Mucosa of descending colon (tissue), 3 donors: ENCODE results near the gene NDUFS4. TPM values are rescaled to one million over a fixed set of nuclear protein-coding genes. Genes with fewer than 3 reads are reported as not detected.
"Not testable (repeated sequence)": the region's sequence is repeated elsewhere in the genome, so short reads cannot be mapped to it uniquely, and the experiment has no call there.

Experiments used
- ATAC-seq: fragments of 200-7000 bp; cut with Tn5 transposase; one replicate; pipeline ENCODE4 v1.9.1; 2020; ENCODE audit warnings: mild to moderate bottlenecking, moderate library complexity
- DNase-seq, 3 donors: peaks; one replicate each; pipeline ENCODE4 v3.0.0-alpha.2; 2020
- H3K36me3 ChIP-seq: fragments of 200-600 bp; one replicate; pipeline ENCODE4 v1.8.0; 2021; ENCODE audit warnings: low read depth, mild to moderate bottlenecking
- H3K4me1 ChIP-seq: fragments of 200-600 bp; one replicate; pipeline ENCODE4 v1.8.0; 2021; ENCODE audit warnings: low read depth, mild to moderate bottlenecking
- H3K4me3 ChIP-seq: fragments of 200-600 bp; one replicate; pipeline ENCODE4 v1.8.0; 2021; ENCODE audit warnings: mild to moderate bottlenecking
- H3K9me3 ChIP-seq: fragments of 200-600 bp; one replicate; pipeline ENCODE4 v1.8.0; 2021; ENCODE audit warnings: mild to moderate bottlenecking
- intact Hi-C, 2 donors: fragments of 100-400 bp; cut with DNase I in 1 of 2; cut with micrococcal nuclease in 1 of 2; formaldehyde crosslinking; loops; one replicate each; pipeline versions ENCODE4 v1.11.0 to v1.11.1; 2022; cut with DNase I, micrococcal nuclease
- total RNA-seq, 3 donors: library from RNA; stranded (reverse); fragmentation: NEBNext Ultra II Directional in 2 of 3; extraction: Animal tissue kit (Norgen Biotek cat#: 25700) in 2 of 3; gene quantifications; one replicate each; pipeline versions ENCODE4 v1.2.1 to v1.2.4, GENCODE V29; 2021 to 2023
- TF ChIP-seq, protein P1 (sequence below): fragments of 200-600 bp; IDR thresholded peaks from one replicate; pipeline ENCODE4 v1.8.0; 2022; ENCODE audit warnings: antibody characterized with exemption, mild to moderate bottlenecking
- donor health status: DM: no; HTN: no; CAD: no; lungs with moderate emphysema.
- donor health status: DM: no; HTN: no; CAD: no.
- donor health status: DM: no; HTN: yes; CAD: no.

NDUFS4 gene
- total RNA-seq, 3 donors from 2014 or later, result 83.6 to 96.6 (median 84.9) TPM

DNA sequence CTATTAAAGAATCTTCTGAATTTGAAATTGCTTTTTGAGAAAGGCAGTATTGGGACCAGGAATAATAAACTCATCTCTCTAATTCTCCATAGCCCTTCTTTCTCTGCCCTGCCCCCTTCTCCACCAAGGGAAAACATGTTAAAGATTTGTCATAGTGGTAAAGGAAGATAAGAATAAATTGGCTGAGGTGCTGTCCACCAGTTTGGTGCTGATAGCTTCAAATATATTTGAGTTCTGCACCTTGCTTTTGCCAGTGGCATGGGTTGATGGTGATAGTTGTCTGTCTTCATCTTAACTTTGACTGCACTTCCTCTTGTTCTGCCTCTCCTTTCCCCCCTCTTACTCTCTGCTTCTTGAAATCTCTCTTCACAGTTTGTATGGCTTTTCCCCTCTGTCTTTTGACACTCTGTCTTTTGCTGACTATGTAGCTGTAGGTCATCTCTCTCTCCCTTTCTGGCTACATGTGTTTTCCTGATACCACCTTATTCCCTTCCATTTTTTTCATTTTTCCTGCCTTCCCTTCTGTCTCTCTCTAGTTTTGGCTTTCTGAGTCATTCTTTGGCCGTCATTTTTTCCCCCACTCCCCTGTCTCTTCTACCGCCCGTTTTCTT is 56.6 kb downstream of the NDUFS4 start:
- TF ChIP-seq, protein P1, sequence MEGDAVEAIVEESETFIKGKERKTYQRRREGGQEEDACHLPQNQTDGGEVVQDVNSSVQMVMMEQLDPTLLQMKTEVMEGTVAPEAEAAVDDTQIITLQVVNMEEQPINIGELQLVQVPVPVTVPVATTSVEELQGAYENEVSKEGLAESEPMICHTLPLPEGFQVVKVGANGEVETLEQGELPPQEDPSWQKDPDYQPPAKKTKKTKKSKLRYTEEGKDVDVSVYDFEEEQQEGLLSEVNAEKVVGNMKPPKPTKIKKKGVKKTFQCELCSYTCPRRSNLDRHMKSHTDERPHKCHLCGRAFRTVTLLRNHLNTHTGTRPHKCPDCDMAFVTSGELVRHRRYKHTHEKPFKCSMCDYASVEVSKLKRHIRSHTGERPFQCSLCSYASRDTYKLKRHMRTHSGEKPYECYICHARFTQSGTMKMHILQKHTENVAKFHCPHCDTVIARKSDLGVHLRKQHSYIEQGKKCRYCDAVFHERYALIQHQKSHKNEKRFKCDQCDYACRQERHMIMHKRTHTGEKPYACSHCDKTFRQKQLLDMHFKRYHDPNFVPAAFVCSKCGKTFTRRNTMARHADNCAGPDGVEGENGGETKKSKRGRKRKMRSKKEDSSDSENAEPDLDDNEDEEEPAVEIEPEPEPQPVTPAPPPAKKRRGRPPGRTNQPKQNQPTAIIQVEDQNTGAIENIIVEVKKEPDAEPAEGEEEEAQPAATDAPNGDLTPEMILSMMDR, result no peak
- H3K4me3 ChIP-seq, result no peak overlapping the region
- no peak for DNase-seq
- no peak for ATAC-seq
- intact Hi-C loops, result no loop called here
- H3K9me3 ChIP-seq, result no peaks in the 10 kb centered on the region
- no peaks in the 10 kb centered on the region for H3K36me3 ChIP-seq
- no peaks in the 10 kb centered on the region for H3K4me1 ChIP-seq

DNA sequence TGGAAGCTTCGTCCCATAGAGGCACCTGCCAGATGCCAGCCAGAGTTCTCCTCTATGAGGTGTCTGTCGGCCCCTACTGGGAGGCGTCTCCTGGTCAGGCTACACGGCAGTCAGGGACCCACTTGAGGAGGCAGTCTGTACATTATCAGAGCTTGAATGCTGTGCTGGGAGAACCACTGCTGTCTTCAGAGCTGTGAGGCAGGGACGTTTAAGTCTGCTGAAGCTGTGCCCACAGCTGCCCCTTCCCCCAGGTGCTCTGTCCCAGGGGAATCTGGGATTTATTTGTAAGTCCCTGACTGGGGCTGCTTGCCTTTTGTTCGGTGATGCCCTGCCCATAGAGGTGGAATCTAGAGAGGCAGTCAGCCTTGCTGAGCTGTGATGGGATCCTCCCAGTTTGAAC is 70.8 kb downstream of the NDUFS4 start:
- DNase-seq, result no peak
- ATAC-seq, result no peak
- TF ChIP-seq, protein P1, result no peak
- Histone ChIP-seq H3K4me3 (no peak overlapping the region), H3K36me3 (no peaks in the 10 kb centered on the region), H3K9me3 (peaks cover under 1% of the 10 kb centered on the region), H3K4me1 (no peaks in the 10 kb centered on the region)
- intact Hi-C loops, result no loop called here

DNA sequence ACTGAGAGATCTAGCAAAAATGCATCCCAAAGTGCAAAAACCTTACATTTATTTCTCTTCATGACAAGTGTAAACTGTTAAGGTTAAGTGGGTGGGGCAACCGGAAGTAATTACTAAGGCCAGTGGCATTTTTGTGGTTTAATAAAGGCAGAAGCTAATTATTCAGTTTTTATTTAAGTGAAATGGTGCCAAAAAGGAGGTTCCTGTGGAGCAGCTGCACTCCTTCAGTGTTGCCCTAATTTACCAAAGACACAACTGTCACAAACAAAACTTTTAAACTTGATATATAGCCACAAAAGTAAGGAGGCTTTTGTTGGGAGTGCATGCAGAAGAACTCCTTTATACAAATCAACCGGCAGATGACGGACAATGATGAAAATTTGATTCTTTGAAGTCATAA is 81.6 kb downstream of the NDUFS4 start:
- TF ChIP-seq, protein P1, result no peak
- intact Hi-C loops, result no loop called here
- no peak overlapping the region for H3K4me3 ChIP-seq
- ATAC-seq (no peak), DNase-seq (no peak)
- no peaks in the 10 kb centered on the region for H3K36me3 ChIP-seq
- H3K4me1 ChIP-seq, result no peaks in the 10 kb centered on the region
- H3K9me3 ChIP-seq, result no peaks in the 10 kb centered on the region

DNA sequence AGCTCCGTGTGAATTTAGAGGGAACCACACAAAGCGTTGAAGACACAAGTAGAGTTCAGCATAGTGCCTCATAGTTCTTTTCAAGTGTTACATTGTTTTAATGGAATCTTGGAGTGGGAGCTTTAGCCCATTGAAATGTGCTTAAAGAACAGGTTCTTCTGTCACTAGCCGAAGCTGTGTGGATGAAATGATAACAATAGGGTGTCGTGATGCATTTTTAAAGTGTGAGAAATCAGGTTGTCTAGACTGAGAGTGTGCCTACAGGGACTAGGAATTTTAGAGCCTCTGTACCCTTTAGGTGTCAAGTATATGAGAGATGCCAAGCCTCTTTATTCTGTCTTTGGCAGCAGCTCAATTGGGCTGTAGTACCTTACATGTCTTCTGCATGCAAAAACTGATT is 83.0 kb downstream of the NDUFS4 start:
- TF ChIP-seq, protein P1, result no peak
- DNase-seq, result no peak
- intact Hi-C loops, result no loop called here
- no peaks in the 10 kb centered on the region for H3K36me3 ChIP-seq
- no peak overlapping the region for H3K4me3 ChIP-seq
- H3K9me3 ChIP-seq, result no peaks in the 10 kb centered on the region
- no peaks in the 10 kb centered on the region for H3K4me1 ChIP-seq
- no peak for ATAC-seq

DNA sequence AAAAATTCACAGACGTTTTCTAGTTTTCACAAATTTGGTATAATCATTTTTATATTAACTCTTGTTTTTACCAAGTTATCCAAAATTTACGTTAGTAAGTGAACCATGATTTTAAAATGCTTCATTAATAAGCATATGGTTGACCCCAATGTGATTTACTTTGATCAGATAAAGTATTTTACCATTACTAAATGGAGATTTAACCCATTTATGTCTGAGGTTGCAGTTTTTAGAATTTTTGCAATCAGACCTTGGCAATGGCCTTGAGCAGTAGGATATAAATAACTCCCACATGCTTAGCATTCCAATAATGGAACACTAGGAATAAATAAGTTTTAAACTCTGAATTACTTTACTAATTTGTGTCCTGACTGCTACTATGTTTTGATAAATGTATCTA is 84.6 kb downstream of the NDUFS4 start:
- ATAC-seq (no peak), DNase-seq (no peak)
- intact Hi-C loops, result no loop called here
- no peaks in the 10 kb centered on the region for H3K36me3 ChIP-seq
- no peaks in the 10 kb centered on the region for H3K9me3 ChIP-seq
- no peak overlapping the region for H3K4me3 ChIP-seq
- TF ChIP-seq, protein P1, result no peak
- no peaks in the 10 kb centered on the region for H3K4me1 ChIP-seq

DNA sequence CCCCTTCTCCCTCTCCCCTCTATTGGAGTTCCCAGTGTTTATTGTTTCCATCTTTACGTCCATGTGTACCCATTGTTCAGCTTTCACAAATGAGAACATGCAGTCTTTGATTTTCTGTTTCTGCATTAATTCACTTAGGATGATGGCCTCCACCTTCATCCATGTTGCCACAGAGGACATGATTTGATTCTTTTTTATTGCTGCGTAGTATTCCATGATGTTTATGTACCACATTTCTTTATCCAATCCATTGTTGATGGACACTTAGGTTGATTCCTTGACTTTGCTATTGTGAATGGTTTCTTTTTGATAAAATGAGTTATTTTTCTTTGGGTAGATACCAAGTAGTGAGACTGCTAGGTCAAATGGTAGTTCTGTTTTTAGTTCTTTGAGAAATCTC is 88.9 kb downstream of the NDUFS4 start:
- intact Hi-C loops, result no loop called here
- no peaks in the 10 kb centered on the region for H3K4me1 ChIP-seq

DNA sequence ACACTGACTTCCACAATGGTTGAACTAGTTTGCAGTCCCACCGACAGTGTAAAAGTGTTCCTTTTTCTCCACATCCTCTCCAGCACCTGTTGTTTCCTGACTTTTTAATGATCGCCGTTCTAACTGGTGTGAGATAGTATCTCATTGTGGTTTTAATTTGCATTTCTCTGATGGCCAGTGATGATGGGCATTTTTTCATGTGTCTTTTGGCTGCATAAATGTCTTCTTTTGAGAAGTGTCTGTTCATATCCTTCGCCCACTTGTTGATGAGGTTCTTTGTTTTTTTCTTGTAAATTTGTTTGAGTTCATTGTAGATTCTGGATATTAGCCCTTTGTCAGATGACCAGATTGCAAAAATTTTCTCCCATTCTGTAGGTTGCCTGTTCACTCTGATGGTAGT is 100.1 kb downstream of the NDUFS4 start:
- ATAC-seq, H3K9me3 ChIP-seq, intact Hi-C loops, H3K4me1 ChIP-seq, H3K4me3 ChIP-seq, DNase-seq, H3K36me3 ChIP-seq: not testable (repeated sequence)

More for the DNA sequence above, 88.9 kb downstream of the NDUFS4 start:
- Histone ChIP-seq H3K36me3 (no peaks in the 10 kb centered on the region), H3K9me3 (no peaks in the 10 kb centered on the region), H3K4me3 (no peak overlapping the region)
- ATAC-seq, result no peak
- no peak for DNase-seq
- TF ChIP-seq, protein P1, result no peak

DNA sequence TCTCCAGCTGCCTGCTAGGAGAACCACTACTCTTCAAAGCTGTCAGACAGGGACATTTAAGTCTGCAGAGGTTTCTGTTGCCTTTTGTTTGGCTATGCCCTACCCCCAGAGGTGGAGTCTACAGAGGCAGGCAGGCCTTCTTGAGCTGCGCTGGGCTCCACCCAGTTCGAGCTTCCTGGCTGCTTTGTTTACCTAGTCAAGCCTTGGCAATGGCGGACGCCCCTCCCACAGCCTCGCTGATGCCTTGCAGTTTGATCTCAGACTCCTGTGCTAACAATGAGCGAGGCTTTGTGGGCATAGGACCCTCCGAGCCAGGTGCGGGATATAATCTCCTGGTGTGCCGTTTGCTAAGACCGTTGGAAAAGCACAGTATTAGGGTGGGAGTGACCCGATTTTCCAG is 104.9 kb downstream of the NDUFS4 start:
- H3K9me3 ChIP-seq, H3K4me3 ChIP-seq, H3K4me1 ChIP-seq, H3K36me3 ChIP-seq, intact Hi-C loops, DNase-seq, ATAC-seq: not testable (repeated sequence)
